Kidney capillary endothelial cell (primary cell): ENCODE results near the gene MYH2.
"Not testable (repeated sequence)": the region's sequence is repeated elsewhere in the genome, so short reads cannot be mapped to it uniquely, and the experiment has no call there.

ENCODE experiments used
- DNase-seq: peaks from one replicate; pipeline ENCODE4 v3.0.0-alpha.2; 2018; ENCODE audit warnings: low spot score

The MYH2 gene

GRCh38 chr17:10549096-10549842, at the start of gene MYH2:
MYH2 (minus strand) TSS chr17:10549658; CDS start chr17:10547920, 1,738 bp downstream.
- DNase-seq: no peak

- DNase-seq: no peak
Observed at GRCh38 chr17:10598621-10599020, 49.2 kb upstream of the MYH2 start.

- no peak for DNase-seq
Observed at GRCh38 chr17:10589553-10590145, 40.2 kb upstream of the MYH2 start.

GRCh38 chr17:10585529-10585928, 36.1 kb upstream of the MYH2 start:
- DNase-seq: no peak

DNA sequence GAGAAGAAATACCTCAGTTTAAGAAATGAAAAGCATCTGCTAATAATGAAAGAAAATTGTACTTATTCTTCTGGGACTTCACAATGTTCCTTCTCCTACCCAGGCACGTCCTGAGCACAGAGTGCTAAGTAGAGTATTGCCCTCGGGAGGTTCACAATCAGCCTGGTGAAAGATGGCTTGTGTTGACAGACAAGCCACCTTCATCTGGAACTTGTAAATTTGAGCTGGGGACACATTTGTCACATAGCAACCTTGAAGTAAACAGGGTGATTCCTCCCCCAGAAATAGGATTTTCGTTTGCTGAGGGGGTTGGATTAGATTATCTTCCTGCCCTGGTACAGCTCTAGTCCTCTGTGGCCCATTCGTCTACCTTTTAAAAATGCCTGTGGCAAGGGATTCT, 34.4 kb upstream of the MYH2 start:
- DNase-seq: no peak

GRCh38 chr17:10579270-10579669, 29.8 kb upstream of the MYH2 start:
- DNase-seq: no peak

- no peak for DNase-seq
Observed at GRCh38 chr17:10574324-10574723, 24.9 kb upstream of the MYH2 start.

DNA sequence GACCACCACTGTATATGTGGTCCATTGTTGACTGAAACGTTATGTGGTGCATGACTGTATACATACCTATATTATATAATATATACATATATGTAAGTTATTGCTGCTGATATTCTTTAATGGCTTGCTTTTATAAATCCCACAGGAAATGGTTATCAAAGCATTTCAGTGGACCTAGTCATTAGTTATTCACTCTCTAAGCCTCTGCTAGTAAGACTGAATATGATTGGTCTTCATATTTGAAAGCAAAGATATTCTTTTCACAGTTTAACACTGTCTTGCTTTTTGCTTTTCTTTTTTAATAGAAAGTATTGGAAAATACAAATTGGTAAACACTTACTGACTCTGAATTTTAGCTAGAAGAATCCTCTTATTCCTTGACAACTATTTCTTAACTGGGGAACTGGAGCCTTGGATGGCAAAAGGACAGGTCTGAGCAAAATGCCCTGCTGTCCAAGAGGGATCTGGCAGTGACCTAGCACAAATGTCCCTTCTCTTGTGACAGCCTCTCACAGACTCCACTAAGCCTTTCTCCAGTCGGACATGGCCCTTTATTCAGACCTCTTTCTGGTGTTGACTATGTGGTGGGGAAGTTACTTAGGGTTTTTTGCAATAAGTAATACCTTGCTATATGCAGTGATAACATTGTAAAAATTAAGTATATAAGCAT, 14.7 kb upstream of the MYH2 start:
- DNase-seq: no peak

DNA sequence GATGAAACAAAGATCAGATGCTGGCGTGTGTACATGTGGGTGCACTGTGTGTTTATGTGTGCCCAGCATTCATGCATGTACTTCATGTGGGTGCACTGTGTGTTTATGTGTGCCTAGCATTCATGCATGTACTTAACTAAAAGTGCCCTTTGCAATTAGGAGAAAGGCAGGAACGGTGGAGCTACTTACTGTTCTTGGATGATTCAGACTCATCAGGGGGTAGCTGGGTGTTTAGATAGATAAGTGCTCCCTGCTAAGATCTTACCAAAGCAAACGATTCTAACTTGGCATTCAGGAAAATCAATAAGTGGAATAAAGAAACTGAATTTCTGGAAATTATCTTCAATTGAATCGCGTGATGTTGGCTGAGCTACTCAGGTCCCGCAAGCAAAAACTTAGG, 8.6 kb upstream of the MYH2 start:
- no peak for DNase-seq

GRCh38 chr17:10557422-10557821, 8.0 kb upstream of the MYH2 start:
- no peak for DNase-seq

GRCh38 chr17:10556301-10557005, 7.0 kb upstream of the MYH2 start:
- DNase-seq: no peak

GRCh38 chr17:10550014-10550413, 556 bp upstream of the MYH2 start:
- DNase-seq: no peak

DNA sequence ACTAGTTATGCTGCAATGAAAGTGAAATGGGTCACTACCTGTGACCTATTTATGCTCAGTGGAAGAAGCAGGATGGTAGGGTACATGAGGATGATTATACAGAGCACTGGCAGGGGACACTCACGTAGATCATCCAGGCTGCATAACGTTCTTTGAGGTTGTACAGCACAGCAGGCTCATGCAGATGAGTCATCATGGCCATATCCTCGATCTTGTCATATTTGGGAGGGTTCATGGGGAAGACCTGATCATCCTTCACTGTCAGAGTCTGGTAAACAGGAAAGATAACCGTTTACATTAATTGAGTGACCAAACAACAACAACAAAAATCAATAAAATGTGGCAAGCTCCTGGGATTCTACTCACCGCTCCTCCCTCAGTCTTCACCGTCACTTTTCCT, 2.1 kb downstream of the MYH2 start:
- DNase-seq: no peak

GRCh38 chr17:10543486-10543885, 6.0 kb downstream of the MYH2 start:
- DNase-seq: not testable (repeated sequence)

DNA sequence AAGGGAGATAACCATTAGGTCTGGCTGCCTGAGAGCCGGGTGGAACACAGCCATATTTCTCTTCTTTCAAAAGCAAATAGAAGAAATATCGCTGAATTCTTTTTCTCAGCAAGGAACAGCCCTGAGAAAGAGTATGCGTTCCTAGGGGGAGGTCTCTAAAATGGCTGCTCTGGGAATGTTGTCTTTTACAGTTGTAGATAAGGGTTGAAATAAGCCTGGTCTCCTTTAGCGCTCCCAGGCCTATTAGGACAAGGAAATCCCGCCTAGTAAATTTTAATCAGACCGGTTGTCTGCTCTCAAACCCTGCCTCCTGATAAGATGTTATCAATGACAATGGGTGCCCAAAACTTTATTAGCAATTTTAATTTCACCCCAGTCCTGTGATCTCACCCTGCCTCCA, 8.3 kb downstream of the MYH2 start:
- not testable (repeated sequence) for DNase-seq

GRCh38 chr17:10532026-10532425, 17.4 kb downstream of the MYH2 start:
- no peak for DNase-seq

DNA sequence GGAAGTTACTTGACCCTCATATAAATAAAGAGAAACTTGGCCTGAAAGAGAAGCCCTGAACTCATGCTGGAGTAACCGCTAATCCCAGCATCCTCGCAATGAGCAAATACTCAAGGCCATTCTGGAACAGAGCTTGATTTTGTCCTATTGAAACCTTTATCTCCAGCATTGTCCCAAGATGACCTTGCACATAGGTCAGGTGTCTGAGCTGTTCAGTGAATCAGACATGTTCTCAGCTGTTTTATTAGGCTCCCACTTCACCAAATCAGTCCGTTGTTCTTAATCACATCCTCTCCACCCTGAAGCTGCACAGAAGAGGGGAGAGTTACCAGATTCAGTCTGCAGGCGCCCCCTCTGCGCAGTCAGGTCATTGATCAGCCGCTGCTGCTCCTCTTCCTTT, 22.0 kb downstream of the MYH2 start:
- no peak for DNase-seq

DNA sequence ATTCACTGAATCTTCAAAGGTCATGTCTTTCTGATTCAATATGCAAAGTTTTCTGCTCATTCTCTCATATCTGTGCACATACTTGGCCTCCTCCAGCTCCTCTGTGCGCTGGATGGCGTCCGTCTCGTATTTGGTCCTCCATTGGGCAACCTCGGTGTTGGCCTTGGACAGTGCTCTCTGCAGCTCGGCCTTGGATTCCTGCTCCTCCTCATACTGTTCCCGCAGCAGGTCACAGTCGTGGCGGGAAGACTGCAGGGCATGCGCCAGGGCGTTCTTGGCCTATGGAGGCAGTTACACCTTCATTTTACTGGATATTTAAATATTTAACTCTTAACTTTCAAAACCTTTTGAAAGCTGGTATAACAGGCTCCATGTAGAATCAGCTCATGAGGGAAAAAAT, 22.9 kb downstream of the MYH2 start:
- no peak for DNase-seq

DNA sequence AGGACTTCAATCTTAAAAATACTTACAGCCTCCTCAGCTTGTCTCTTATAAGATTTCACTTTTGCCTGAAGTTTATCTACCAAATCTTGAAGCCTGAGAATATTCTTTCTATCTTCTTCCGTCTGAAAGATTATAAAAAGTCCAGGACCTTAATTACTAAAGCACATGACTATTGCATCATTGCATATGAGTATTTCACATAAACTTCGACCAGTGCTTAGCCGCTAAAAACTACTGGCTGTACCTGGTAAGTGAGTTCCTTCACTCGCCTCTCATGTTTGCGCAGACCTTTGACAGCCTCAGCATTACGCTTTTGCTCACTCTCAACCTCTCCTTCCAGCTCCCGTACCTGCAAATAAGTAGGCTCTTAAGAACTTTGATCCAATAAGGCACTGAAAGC, 26.4 kb downstream of the MYH2 start:
- no peak for DNase-seq

DNA sequence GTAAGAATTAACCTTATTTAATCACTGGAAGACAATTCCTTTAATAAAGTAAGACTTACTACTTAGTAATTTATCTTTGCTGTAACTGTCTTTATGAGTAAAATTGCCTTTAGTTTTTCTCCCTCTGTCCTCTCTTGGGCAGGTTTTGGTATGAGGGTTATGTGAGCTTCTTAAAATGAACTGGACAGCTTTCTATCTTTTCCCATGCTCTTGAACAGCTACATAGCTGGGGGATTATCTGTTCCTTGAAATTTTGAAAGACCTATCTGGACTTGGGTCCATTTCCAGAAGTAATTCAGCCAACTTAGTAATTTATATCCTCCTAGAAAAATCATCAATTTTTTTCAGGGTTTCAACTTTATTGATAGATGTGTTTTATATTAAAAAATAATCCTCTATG, 27.5 kb downstream of the MYH2 start:
- no peak for DNase-seq

- no peak for DNase-seq
Observed at GRCh38 chr17:10518271-10519037, 31.0 kb downstream of the MYH2 start, which contains the start of gene MYH1. MYH1 (minus strand) TSS chr17:10518542; CDS start chr17:10516642, 1,900 bp downstream.

DNA sequence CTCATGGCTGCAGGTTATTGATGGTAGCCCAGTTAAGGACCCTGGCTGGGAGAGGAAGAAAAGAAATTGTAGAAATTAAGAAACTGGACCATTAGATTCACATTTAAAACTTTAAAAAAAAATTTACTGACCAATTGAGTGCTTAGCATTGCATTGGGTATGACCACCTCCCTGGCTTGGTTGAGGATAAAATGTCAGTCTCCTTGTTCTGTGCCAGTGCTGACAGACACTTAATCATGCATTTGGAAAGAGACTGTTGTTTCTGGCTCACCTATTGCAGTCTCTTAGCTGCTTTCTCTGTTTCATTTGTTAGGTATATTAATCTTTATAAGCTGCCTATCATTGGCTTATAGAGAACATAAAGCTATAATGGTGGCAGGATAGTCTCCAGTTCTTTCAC, 32.8 kb downstream of the MYH2 start:
- no peak for DNase-seq
